ENCODE data around the gene SBNO1.
A peak's percentile ranks its signal among the peaks of the same experiment; 100 is the strongest.
"Not testable (repeated sequence)": the region's sequence is repeated elsewhere in the genome, so short reads cannot be mapped to it uniquely, and the experiment has no call there.

The SBNO1 gene

DNA sequence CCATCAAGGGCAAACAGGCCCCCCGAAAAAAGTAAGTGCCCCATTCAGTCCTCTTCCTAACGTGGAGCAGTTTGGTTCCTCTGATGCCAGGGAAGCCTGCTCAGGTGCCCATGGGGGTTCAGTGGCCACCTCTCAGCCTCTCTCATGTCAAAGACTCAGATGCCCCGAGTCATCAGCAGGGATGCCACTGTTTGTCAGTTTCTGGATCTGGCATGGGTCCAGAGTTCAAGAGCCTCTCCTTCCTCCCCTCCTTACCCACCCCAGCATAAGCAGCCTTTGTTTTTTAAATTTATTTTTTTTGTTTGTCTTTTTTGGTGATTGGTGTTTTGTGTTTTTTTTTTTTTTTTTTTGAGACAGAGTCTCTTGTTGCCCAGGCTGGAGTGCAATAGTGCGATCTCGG, 30.6 kb upstream of the SBNO1 start:
- H3K4me1 Mint-ChIP-seq: peaks cover 14% of the 10 kb centered on the region
- no peak overlapping the region for H3K27ac Mint-ChIP-seq
- DNase-seq (no peak), ATAC-seq (no peak)
- no peaks in the 10 kb centered on the region for H3K27me3 Mint-ChIP-seq
- H3K9me3 Mint-ChIP-seq: no peaks in the 10 kb centered on the region
- no peak overlapping the region for H3K4me3 Mint-ChIP-seq
- H3K36me3 Mint-ChIP-seq (ENCODE audit: low read depth): peaks cover 45% of the 10 kb centered on the region

DNA sequence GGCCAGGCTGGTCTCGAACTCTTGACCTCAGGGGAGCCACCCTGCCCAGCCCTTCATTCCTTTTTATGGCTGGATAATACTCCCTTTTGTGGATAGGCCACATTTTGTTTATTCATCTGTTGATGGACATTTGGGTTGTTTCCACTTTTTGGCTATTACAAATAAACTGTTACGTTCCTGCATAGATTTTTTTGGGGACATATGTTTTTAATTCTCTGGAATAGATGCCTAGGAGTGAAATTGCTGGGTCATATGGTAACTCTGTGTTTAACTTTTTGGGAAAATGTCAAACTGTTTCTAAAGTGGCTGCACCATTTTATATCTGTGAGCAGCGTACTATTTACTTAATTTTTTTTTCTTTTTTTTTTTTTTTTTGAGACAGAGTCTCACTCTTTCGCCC, 29.1 kb upstream of the SBNO1 start:
- H3K27ac Mint-ChIP-seq: no peak overlapping the region
- H3K9me3 Mint-ChIP-seq: no peaks in the 10 kb centered on the region
- ATAC-seq (no peak), DNase-seq (no peak)
- no peaks in the 10 kb centered on the region for H3K27me3 Mint-ChIP-seq
- H3K36me3 Mint-ChIP-seq (ENCODE audit: low read depth): peaks cover 42% of the 10 kb centered on the region
- no peak overlapping the region for H3K4me3 Mint-ChIP-seq
- H3K4me1 Mint-ChIP-seq: peaks cover 19% of the 10 kb centered on the region

DNA sequence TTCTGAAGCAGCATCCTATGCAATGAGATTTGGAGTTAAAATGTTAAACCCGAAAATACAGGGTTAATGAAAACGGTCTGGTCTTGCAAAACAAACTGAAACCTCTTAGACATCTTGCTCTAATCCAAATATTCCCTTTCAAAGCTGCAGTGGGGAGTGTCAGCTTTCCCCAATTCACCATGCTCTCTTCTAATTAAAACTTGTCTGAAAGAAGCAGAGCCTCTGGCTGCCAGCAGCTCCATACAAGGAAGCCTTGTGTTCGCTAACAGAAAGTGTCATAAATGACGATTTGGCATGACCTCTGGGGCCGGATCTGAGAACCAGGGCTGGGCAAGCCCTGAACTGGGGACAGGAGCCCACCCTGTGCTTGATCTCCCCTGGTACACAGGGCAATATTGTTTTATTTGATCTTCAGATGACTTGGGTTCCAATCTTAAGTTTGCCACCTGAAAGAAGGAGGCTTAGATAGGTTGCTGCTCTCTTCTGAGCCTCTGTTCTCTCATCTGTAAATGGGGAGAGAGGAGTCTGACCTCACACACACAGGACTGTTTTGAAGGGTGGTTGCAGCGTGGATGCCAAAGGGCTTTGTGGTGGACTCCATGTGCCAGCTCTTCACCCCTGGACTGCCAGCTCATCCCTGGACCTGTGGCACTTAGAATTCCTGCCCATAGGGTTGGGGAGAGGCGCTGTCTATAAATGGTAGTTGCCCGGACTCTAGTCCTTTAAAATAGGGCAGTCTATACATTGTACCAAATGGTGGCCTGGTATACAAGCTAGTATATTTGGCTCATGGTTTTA, 27.1 kb upstream of the SBNO1 start:
- ATAC-seq (no peak), DNase-seq (no peak)
- H3K36me3 Mint-ChIP-seq (ENCODE audit: low read depth): peaks cover 38% of the 10 kb centered on the region
- H3K27ac Mint-ChIP-seq: no peak overlapping the region
- peak overlapping the region; percentile 82 for H3K4me3 Mint-ChIP-seq
- H3K27me3 Mint-ChIP-seq: no peaks in the 10 kb centered on the region
- H3K4me1 Mint-ChIP-seq: peaks cover 35% of the 10 kb centered on the region
- H3K9me3 Mint-ChIP-seq: no peaks in the 10 kb centered on the region

DNA sequence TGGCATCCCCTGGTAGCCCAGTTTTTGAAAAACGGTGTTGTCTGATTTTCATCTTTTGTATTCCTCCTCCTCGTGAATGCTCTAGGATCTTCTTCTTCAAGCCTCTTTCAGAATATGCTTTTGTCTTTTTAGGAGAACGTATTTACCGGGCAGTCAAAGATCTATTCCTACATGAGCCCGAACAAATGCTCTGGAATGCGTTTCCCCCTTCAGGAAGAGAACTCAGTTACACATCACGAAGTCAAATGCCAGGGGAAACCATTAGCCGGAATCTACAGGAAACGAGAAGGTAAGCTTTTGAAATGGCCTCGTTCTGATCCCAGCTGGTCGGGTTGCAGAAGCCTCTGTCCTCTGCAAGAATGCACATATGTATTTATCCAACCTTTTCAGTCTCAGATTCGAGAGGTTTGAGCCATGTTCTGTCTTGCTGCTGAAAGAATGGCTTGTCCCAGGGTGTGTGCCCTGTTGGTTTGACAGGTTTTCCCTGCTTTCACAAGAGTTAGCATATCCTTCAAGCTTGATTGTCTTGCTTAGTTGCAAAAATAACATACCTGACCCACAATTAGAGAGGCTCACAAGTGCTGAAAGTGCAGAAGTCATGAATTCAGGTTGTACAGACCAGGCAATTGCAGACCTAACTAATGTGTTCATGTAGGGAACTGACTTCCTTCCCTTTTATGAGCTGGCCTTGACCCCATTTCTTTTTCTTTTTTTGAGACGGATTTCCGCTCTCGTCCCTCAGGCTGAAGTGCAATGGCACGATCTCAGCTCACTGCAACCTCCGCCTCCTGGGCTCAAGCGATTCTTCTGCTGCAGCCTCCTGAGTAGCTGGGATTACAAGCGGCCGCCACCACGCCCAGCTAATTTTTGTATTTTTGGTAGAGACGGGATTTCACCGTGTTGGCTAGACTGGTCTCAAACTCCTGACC, 26.1 kb upstream of the SBNO1 start:
- DNase-seq (no peak), ATAC-seq (no peak)
- Mint-ChIP-seq H3K4me1 (peaks cover 35% of the 10 kb centered on the region), H3K36me3 (ENCODE audit: low read depth) (peaks cover 31% of the 10 kb centered on the region), H3K4me3 (peak overlapping the region; percentile 82), H3K9me3 (no peaks in the 10 kb centered on the region), H3K27ac (peak overlapping the region; percentile 79), H3K27me3 (no peaks in the 10 kb centered on the region)

DNA sequence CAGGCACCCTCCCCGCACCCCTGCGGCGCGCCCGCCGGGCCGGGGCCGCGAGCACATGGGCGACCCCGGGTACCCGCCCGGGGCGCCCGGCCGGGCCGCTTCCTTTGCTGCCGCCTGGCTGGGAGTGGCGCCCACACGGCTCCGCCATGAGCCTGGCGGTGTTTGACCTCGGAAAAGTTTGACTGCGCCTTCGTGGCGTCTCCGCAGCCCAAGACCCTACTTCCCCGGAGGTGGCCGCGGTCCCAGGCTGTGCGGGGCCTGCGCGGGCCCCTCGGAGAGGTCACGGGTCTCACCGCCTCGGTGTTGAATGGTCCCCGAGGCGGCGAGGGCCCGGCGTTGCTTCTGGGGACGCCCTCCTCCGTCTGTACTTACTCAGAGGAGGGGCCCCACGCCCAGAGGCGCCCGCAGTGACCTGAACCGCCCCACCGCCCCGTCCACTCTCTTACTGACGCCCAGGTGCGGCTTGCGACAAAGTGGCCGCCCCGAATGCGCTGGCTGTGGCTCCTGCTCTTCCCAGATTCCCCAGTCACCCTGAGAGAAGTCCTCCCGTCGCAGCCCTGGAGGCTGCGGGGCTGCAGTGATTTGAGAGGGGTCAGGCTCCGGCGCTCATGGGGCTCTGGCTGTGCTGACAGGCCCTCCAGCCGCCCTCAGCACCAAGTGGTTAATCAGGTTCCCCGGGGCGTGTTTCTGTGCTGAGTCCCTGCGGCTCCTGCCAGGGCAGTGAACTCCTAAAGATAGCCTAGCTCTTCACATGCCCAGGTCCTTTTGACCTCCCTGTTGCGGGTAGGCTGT, 25.1 kb upstream of the SBNO1 start:
- ATAC-seq: peak; percentile 37
- Mint-ChIP-seq H3K4me3 (peak overlapping the region; percentile 82), H3K4me1 (peaks cover 35% of the 10 kb centered on the region), H3K27ac (peak overlapping the region; percentile 79), H3K36me3 (ENCODE audit: low read depth) (peaks cover 24% of the 10 kb centered on the region), H3K9me3 (no peaks in the 10 kb centered on the region), H3K27me3 (no peaks in the 10 kb centered on the region)
- DNase-seq: peak; percentile 46

DNA sequence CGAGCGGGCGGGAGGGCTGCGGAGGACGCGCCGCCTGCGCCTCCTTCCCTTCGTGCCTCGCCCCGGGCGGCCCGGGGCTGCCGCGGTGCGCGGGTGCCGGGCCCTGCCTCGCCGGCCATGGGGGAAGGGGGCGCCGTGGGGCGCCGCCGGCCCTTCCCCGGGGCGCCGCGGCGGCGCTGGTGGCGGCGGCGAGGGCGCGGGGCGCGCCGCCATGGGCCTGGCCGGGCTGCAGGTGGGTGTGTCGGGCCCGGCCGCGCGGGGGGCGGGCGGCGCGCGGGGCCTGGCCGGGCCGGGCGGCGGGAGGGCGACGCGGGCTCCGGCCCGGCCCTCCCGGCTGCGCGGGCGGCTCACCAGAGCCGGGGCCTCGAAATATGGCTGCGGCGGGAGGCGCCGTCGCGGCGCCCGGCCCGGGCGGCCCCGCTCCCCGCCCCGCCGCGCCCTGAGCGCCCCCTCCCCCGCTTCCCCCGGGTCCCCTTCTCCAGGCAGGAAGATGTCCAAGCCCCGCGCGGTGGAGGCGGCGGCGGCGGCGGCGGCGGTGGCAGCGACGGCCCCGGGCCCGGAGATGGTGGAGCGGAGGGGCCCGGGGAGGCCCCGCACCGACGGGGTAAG, 24.4 kb upstream of the SBNO1 start:
- Mint-ChIP-seq H3K4me3 (no peak overlapping the region), H3K9me3 (no peaks in the 10 kb centered on the region), H3K27ac (no peak overlapping the region), H3K4me1 (peaks cover 35% of the 10 kb centered on the region), H3K27me3 (no peaks in the 10 kb centered on the region), H3K36me3 (ENCODE audit: low read depth) (peaks cover 22% of the 10 kb centered on the region)
- DNase-seq: peak; percentile 16
- no peak for ATAC-seq

DNA sequence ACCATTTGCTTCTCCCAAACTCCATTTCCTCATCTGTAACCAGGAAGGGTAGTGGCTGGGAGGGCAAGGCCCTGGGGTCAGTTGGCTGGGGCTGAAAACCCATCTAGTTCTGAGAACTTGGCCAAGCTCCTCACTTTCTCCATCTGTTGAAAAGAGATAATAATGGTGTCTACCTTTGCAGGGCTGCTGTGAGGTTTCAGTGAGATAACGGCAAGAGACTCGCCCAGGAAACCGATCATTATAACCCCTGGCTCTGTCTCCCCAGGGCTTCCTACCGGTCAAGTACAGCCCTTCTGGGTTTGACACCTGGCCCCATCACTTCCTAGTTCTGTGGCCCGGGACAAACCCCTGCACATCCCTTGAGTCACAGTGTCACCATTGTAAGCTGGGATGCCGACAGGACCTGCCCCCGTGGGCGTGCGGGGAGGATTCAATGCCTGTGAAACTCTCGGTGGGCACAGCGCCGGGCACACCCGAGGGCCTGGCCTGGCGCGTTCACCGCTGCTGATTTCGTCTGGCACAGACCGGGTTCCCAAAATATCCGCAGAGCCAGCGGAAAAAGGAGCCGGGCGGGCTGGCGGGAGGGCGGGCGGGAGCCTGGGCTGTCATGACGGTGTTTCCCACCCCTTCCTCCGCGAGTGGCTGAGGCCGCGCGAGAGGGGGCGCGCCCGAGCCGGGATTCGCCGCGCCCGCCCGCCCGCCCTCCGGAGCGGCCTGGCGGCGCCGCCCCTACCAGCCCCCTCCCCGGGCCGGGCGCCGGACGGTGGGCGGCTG, 23.7 kb upstream of the SBNO1 start:
- peak overlapping the region; percentile 77 for H3K27ac Mint-ChIP-seq
- H3K4me1 Mint-ChIP-seq: peaks cover 38% of the 10 kb centered on the region
- peak; percentile 50 for ATAC-seq
- DNase-seq: peak; percentile 80
- H3K9me3 Mint-ChIP-seq: no peaks in the 10 kb centered on the region
- no peaks in the 10 kb centered on the region for H3K27me3 Mint-ChIP-seq
- H3K4me3 Mint-ChIP-seq: peak overlapping the region; percentile 81
- peaks cover 21% of the 10 kb centered on the region for H3K36me3 Mint-ChIP-seq (ENCODE audit: low read depth)

DNA sequence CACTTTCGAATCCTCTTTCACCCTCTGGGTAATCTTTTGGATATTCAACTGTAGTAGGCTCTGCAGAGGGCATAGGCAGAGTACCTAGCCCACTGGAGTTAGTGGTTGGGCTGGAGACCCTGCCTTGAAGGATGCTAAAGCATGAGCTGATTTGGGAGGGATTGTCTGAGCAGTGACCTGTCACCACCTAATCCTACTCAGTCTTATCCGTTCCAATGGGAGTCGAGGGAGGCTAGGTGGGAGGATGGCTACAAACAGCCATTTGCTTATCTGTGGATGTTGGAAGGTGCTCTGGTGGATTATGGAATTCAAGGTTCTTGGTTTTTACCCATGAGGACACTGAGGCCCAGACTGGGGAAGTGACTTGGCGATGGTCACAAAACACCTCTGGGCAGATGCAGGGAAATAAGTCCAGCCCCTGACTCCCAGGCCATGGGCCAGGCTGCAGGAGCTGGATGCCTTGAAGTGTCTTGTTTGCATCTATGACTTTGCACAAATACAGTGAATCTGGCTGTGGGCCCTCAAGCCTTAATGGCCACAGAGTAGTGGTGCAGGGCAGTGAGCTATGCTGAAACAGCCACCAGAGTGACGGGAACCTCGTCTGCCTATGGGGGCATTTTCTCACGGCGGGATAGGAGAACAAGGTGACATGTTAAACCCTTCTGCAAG, 23.0 kb upstream of the SBNO1 start:
- Mint-ChIP-seq H3K4me3 (peak overlapping the region; percentile 81), H3K27ac (peak overlapping the region; percentile 77), H3K27me3 (no peaks in the 10 kb centered on the region), H3K4me1 (peaks cover 38% of the 10 kb centered on the region), H3K9me3 (no peaks in the 10 kb centered on the region), H3K36me3 (ENCODE audit: low read depth) (peaks cover 16% of the 10 kb centered on the region)
- no peak for DNase-seq
- ATAC-seq: no peak

DNA sequence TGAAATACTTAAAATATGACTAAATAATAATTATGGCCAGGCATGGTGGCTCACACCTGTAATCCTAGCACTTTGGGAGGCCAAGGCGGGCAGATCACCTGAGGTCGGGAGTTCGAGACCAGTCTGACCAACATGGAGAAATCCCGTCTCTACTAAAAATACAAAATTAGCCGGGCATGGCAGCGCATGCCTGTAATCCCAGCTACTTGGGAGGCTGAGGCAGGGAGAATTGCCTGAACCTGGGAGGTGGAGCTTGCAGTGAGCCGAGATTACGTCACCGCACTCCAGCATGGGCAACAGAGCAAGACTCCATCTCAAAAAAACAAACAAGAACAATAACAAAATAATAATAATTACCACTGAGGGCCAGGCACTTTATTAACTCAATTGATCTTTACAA, 20.9 kb upstream of the SBNO1 start:
- H3K4me1 Mint-ChIP-seq: peaks cover 28% of the 10 kb centered on the region
- DNase-seq; H3K27me3 Mint-ChIP-seq; H3K9me3 Mint-ChIP-seq; H3K36me3 Mint-ChIP-seq (ENCODE audit: low read depth); H3K4me3 Mint-ChIP-seq; H3K27ac Mint-ChIP-seq; ATAC-seq: not testable (repeated sequence)

DNA sequence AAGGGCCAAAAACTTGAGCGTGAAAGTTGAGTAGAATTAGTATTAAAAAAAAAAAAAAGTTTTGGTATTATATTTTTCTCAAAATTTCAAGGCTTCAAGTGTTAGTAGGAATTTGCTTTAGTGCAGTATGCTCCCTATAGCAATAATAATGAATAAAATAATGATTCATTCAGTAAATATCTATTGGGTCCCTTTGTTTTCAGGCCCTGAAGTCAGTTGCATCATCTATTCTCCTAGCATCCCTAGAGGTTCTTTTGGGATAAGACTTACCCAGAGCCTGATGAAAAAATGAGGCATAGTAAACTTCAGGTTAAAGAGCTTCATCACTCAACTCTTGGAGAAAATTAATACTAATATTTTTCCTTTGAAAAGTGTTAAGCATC, 20.3 kb upstream of the SBNO1 start:
- DNase-seq (no peak), ATAC-seq (no peak)
- H3K9me3 Mint-ChIP-seq: no peaks in the 10 kb centered on the region
- no peaks in the 10 kb centered on the region for H3K27me3 Mint-ChIP-seq
- H3K4me1 Mint-ChIP-seq: peaks cover 23% of the 10 kb centered on the region
- peak overlapping the region; percentile 90 for H3K4me3 Mint-ChIP-seq
- H3K27ac Mint-ChIP-seq: no peak overlapping the region
- no peaks in the 10 kb centered on the region for H3K36me3 Mint-ChIP-seq (ENCODE audit: low read depth)

DNA sequence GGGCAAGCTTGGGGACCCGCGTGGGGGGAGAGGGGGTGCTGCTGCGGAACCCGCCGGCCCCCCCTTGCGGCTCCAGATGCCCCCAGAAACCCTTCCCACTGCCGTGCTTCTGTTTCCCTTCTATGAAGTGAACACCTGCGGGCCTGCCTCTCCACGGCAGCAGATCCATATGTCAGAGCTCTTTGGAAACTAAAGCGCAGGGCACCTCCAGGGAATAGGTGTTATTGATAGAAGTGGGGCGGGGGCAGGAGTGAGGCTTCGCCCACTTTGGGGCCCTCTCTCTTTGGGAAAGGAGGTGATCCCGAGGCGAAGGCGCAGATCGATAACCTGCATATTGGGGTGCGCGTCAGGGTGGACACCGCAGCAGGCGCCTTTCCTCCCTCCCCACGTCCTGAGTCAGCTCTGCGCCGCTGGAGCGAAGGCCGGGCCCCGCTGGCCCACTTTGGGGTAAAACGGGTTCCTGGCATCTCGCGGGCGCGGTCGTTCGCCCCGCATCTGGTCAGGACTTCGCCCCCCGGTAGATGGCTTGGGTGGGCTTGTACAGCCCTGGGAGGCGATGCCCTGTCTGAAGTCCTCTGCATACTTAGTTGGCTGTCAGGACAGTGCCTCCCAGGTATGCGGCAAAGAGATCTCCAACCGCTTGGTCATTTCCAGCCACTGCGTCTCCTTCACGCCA, 19.8 kb upstream of the SBNO1 start:
- peaks cover 21% of the 10 kb centered on the region for H3K4me1 Mint-ChIP-seq
- no peaks in the 10 kb centered on the region for H3K27me3 Mint-ChIP-seq
- peak; percentile 42 for DNase-seq
- H3K4me3 Mint-ChIP-seq: peak overlapping the region; percentile 90
- no peaks in the 10 kb centered on the region for H3K36me3 Mint-ChIP-seq (ENCODE audit: low read depth)
- H3K9me3 Mint-ChIP-seq: no peaks in the 10 kb centered on the region
- ATAC-seq: no peak
- H3K27ac Mint-ChIP-seq: no peak overlapping the region

DNA sequence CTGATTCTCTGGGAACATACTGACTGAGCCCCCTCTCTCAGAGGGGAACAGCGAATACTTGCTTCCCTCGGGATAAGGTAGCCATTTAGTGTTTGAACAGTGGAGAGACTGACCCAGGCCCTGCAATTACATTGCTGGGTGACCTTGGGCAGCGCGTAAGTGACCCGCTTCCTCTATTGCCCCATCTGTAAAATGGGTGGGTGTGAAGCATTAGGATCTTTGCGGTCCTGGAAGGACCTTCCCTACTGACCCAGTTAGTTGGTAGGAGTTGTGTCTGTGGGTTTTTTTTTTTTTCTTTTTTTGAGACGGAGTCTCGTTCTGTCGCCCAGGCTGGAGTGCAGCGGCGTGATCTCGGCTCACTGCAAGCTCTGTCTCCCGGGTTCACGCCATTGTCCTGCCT, 18.0 kb upstream of the SBNO1 start:
- peaks cover 13% of the 10 kb centered on the region for H3K4me1 Mint-ChIP-seq
- no peaks in the 10 kb centered on the region for H3K36me3 Mint-ChIP-seq (ENCODE audit: low read depth)
- H3K4me3 Mint-ChIP-seq: peak overlapping the region; percentile 64
- no peaks in the 10 kb centered on the region for H3K9me3 Mint-ChIP-seq
- no peaks in the 10 kb centered on the region for H3K27me3 Mint-ChIP-seq
- H3K27ac Mint-ChIP-seq: no peak overlapping the region
- ATAC-seq: no peak
- no peak for DNase-seq

DNA sequence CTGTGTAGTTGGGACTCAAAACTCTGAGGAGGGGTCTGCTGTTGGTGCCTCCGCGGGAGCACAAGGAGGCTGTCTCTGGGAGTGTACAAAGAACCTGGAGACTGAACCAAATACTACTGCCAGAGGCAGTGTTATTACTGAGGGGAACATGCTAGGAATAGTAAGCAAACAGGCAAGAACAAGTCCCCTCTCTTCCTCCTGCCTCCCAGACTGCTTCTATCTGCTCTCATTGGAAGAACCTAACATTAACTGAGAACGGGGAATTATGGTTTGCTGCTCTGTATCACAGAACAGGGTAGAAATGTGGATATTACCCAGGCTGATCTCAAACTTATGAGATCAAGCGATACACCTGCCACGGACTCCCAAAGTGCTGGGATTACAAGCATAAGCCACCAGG, 14.7 kb upstream of the SBNO1 start:
- ATAC-seq (no peak), DNase-seq (no peak)
- H3K27me3 Mint-ChIP-seq: no peaks in the 10 kb centered on the region
- H3K9me3 Mint-ChIP-seq: no peaks in the 10 kb centered on the region
- no peak overlapping the region for H3K4me3 Mint-ChIP-seq
- peaks cover 4% of the 10 kb centered on the region for H3K4me1 Mint-ChIP-seq
- H3K36me3 Mint-ChIP-seq (ENCODE audit: low read depth): no peaks in the 10 kb centered on the region
- no peak overlapping the region for H3K27ac Mint-ChIP-seq

Measured in activated naive CD8-positive, alpha-beta T cell treated with anti-CD3 and anti-CD28 coated beads, Interleukin-2, amount 50 U/mL, for 24 hours (primary cell).